GM21786 (cell line): Measurements from ENCODE around the gene PPP4R1.

Experiments
- ATAC-seq: cut with Tn5 transposase; IDR thresholded peaks from one replicate; pipeline ENCODE4 v1.9.1; 2021; ENCODE audit not compliant: unreplicated experiment

PPP4R1 gene

GRCh38 chr18:9596843-9597526 lies 17.4 kb downstream of the PPP4R1 start:
- ATAC-seq = no peak

GRCh38 chr18:9596226-9596625 lies 18.1 kb downstream of the PPP4R1 start:
- no peak for ATAC-seq

- peak; percentile 66 for ATAC-seq
These were observed 19.3 kb downstream of the PPP4R1 start for GRCh38 chr18:9594823-9595596.

GRCh38 chr18:9587924-9588323 lies 26.4 kb downstream of the PPP4R1 start:
- no peak for ATAC-seq

GRCh38 chr18:9586814-9587213 lies 27.5 kb downstream of the PPP4R1 start:
- ATAC-seq = no peak

- no peak for ATAC-seq
These were observed 32.7 kb downstream of the PPP4R1 start for GRCh38 chr18:9581667-9582066.

- ATAC-seq = no peak
These were observed 36.1 kb downstream of the PPP4R1 start for GRCh38 chr18:9578306-9578705.

- ATAC-seq = no peak
These were observed 37.0 kb downstream of the PPP4R1 start for GRCh38 chr18:9577361-9577760.

- no peak for ATAC-seq
These were observed 38.8 kb downstream of the PPP4R1 start for GRCh38 chr18:9575558-9575957.

- ATAC-seq = no peak
These were observed 39.8 kb downstream of the PPP4R1 start for GRCh38 chr18:9574473-9575115.

- ATAC-seq = no peak
These were observed 42.8 kb downstream of the PPP4R1 start for GRCh38 chr18:9571546-9571945.

GRCh38 chr18:9570255-9570654 lies 44.1 kb downstream of the PPP4R1 start:
- ATAC-seq = no peak

GRCh38 chr18:9569178-9569577 lies 45.2 kb downstream of the PPP4R1 start:
- no peak for ATAC-seq

GRCh38 chr18:9568186-9568585 lies 46.2 kb downstream of the PPP4R1 start:
- ATAC-seq = no peak

GRCh38 chr18:9565407-9565806 lies 49.0 kb downstream of the PPP4R1 start:
- no peak for ATAC-seq

- ATAC-seq = no peak
These were observed 51.0 kb downstream of the PPP4R1 start for GRCh38 chr18:9563331-9563730.

- ATAC-seq = no peak
These were observed 51.8 kb downstream of the PPP4R1 start for GRCh38 chr18:9562584-9562983.

GRCh38 chr18:9561759-9562158 lies 52.6 kb downstream of the PPP4R1 start:
- ATAC-seq = no peak

- ATAC-seq = no peak
These were observed 55.1 kb downstream of the PPP4R1 start for GRCh38 chr18:9559253-9559652.

GRCh38 chr18:9558387-9559064 lies 55.8 kb downstream of the PPP4R1 start:
- ATAC-seq = no peak

GRCh38 chr18:9557250-9557943 lies 57.0 kb downstream of the PPP4R1 start:
- ATAC-seq = no peak
